Nephron progenitor cell (in vitro differentiated cells): ENCODE results near the gene CFAP46.

Source experiments
- DNase-seq: peaks from one replicate; pipeline ENCODE4 v3.0.0; 2021
- H3K27ac Mint-ChIP-seq: 2 replicates; pipeline ENCODE4 v1.8.0; 2021; ENCODE audit warnings: mild to moderate bottlenecking, moderate library complexity, mixed read lengths
- H3K27me3 Mint-ChIP-seq: 2 replicates; pipeline ENCODE4 v1.8.0; 2021; ENCODE audit warnings: mild to moderate bottlenecking, low read depth, mixed read lengths; ENCODE audit not compliant: poor library complexity
- H3K36me3 Mint-ChIP-seq: 2 replicates; pipeline ENCODE4 v1.8.0; 2021; ENCODE audit warnings: low read depth, mixed read lengths
- H3K4me1 Mint-ChIP-seq: 2 replicates; pipeline ENCODE4 v1.8.0; 2021; ENCODE audit warnings: mixed read lengths
- H3K4me3 Mint-ChIP-seq: 2 replicates; pipeline ENCODE4 v1.8.0; 2021; ENCODE audit warnings: mild to moderate bottlenecking, moderate library complexity, mixed read lengths
- H3K9me3 Mint-ChIP-seq: 2 replicates; pipeline ENCODE4 v1.8.0; 2021; ENCODE audit warnings: mild to moderate bottlenecking, moderate library complexity, mixed read lengths
- CTCF ChIP-seq: fragments of 200-600 bp; sonication (generic); IDR thresholded peaks from 2 replicates; pipeline ENCODE4 v1.5.0; 2021; ENCODE audit warnings: antibody characterized with exemption

CFAP46 gene

GRCh38 chr10:132763545-132763944 is 178.8 kb downstream of the CFAP46 start:
- Mint-ChIP-seq H3K4me1 (peaks cover 17% of the 10 kb centered on the region), H3K27me3 (peaks cover 2% of the 10 kb centered on the region), H3K9me3 (peaks cover 22% of the 10 kb centered on the region), H3K36me3 (peaks cover 44% of the 10 kb centered on the region), H3K27ac (no peak overlapping the region), H3K4me3 (no peak overlapping the region)
- TF ChIP-seq CTCF: no peak
- DNase-seq: no peak

- Mint-ChIP-seq H3K4me1 (peaks cover 17% of the 10 kb centered on the region), H3K9me3 (peaks cover 20% of the 10 kb centered on the region), H3K36me3 (peaks cover 36% of the 10 kb centered on the region), H3K4me3 (no peak overlapping the region), H3K27ac (no peak overlapping the region), H3K27me3 (peaks cover 2% of the 10 kb centered on the region)
- TF ChIP-seq CTCF: no peak
- no peak for DNase-seq
Observed at GRCh38 chr10:132762267-132762666, 180.1 kb downstream of the CFAP46 start.

GRCh38 chr10:132761395-132762060 is 180.8 kb downstream of the CFAP46 start:
- Mint-ChIP-seq H3K36me3 (peaks cover 40% of the 10 kb centered on the region), H3K27me3 (peaks cover 2% of the 10 kb centered on the region), H3K4me3 (no peak overlapping the region), H3K9me3 (peaks cover 24% of the 10 kb centered on the region), H3K4me1 (peaks cover 17% of the 10 kb centered on the region), H3K27ac (no peak overlapping the region)
- DNase-seq: no peak
- no peak for TF ChIP-seq CTCF

- no peak for TF ChIP-seq CTCF
- Mint-ChIP-seq H3K27me3 (peaks cover 2% of the 10 kb centered on the region), H3K36me3 (peaks cover 60% of the 10 kb centered on the region), H3K27ac (no peak overlapping the region), H3K4me3 (no peak overlapping the region), H3K9me3 (peaks cover 40% of the 10 kb centered on the region), H3K4me1 (no peaks in the 10 kb centered on the region)
- no peak for DNase-seq
Observed at GRCh38 chr10:132758865-132759264, 183.5 kb downstream of the CFAP46 start.
